Measurements from ENCODE around the gene LAMP5.

The LAMP5 gene

DNA sequence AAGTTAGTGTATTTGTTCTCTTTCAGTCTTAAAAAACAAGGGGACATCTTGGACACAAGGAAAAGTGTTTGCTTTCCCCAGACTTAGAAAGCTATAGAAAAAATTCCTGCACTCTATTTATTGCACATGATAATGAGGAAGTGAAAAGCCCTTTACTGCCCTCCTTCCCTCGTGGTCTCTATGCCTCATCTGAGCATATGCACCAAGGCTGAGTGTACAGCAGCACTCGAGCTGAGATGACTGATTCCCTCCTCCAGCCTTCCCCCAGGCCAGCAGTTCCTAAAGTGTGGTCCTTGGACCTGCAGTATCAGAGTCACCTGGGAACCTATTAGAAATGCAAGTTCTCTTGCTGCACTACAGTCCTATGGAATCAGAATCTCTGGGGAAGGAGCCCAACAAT is 14.3 kb upstream of the LAMP5 start:
- no peak for DNase-seq (ENCODE audit: low spot score)

DNA sequence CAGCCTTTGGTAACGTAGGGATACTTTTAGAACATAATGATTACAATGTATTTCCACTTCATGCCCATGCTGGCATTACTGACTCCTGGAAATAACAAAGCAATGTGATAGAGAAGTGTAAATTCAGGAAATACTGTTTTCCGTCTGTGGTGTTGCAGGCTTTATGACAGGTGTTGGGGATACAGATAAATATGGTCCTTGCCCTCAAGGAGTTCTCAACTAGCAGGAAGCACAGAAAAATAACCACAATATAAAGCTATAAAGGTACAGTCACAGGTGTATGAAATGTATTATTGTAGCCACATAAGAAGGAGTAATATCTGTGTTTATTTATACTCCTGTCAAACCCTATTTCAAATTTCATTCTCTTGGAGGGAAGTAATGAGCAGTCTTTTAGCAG is 12.9 kb upstream of the LAMP5 start:
- no peak for DNase-seq (ENCODE audit: low spot score)

DNA sequence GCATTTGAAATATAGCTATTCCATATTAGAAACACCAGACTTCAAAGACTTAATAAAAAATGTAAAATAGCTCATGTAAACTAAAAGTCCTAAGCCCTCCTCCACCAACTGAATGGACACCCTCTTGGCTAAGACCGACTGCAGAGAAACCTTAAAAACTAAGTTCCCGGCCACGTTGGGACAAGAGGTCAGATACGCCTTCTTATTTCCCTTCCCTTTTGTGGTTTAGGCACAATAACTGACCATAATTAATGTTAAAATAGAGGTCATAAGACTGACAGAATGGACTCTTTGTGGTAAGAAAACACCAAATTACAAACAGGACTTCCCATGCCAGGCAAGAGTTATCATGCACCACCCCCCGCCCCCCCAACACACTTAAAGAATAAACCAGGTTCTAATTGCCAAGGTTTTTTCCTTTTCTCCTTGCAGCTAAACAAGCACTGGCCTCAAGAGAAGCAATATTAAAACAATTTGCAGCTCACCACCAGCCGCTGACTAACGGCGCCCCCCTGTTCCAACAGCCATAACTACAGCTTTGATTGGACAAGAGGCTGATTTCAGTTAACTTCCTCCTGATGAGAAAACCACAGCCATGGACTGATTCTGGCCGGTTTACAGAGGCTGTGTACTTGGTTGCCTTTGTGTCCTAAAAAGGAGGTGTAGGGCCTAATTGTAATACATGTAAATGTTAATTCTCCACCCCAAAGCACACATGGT is 10.7 kb upstream of the LAMP5 start:
- DNase-seq (ENCODE audit: low spot score), result no peak

DNA sequence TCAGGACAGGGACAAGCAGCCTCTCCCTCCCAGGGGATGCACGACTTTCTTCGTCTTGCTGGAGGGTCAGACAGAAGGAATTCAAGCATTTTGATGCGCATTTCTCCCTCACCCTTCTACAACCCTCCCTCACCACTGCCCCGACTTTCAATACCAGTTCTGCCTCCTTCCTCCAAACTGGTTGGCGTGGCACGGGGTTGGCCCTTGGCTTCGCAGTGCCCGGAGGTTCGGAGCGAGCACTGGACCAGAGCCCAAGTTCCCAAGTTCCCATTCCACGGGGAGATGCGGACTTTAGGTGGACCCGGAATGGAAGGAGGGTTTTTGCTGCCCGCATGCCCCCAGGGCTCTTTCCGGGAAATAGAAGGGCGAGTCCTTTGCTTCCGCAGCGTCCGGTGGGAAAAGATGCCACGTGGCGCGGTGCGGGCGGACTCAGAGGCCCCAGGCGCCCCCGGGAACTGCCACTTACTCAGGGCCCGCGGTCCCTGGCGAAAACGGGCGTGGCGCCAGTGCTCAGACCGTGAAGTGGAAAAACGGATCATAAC is 8.0 kb upstream of the LAMP5 start:
- DNase-seq (ENCODE audit: low spot score), result no peak

DNA sequence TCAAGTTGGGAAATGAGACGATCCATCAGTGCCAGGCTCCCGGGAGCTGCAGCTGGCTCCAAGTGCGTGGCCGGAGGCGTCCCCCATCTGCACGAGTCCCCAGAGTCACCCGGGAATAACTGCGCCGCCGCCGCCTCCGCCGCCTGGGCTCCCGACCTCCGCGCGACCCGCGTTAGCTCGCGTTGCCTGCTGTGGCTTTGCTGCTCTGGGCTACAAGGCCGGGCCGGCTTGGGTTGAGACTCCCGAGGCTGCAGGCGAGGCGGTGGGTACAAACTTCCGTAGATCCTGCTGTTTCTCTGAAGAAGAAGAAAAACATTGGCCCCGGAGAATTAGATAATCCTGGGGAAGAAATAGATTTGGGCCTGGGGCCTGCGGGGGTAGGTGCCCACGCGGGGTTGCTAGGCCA is 7.4 kb upstream of the LAMP5 start:
- DNase-seq (ENCODE audit: low spot score), result no peak

DNA sequence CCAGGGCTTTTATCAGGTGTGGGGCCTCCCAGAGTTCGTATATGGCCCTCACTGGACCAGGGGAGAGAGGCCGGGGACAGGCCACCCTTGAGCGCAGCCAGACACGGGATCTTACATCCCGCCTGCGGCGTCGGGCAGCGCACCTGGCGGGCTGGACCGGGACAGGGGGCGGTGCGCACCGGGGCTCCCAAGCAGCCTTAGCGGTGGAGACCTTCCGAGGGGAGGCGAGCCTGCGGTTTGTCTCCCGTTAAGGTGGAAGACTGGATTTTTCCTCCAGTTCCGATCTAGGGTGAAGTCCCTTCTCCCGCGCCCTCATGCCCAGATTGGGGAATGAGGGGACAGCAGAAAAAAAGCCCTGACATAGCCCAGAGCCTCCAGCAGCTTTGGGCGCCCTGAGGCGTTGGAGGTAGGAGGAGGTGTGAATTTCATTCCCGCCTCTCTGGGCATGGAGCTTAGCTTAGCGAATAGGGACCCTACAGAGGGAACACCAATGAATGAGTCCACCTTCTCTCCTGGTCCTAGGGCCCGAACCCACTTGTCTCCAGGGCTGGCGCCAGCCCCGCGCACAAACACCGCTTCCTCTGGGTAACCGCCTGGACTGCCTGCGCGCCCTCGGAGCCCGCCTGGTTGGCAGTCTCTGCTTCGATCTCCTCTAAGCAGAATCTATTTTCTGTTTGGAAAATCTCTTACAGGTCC is 6.7 kb upstream of the LAMP5 start:
- DNase-seq (ENCODE audit: low spot score), result no peak

DNA sequence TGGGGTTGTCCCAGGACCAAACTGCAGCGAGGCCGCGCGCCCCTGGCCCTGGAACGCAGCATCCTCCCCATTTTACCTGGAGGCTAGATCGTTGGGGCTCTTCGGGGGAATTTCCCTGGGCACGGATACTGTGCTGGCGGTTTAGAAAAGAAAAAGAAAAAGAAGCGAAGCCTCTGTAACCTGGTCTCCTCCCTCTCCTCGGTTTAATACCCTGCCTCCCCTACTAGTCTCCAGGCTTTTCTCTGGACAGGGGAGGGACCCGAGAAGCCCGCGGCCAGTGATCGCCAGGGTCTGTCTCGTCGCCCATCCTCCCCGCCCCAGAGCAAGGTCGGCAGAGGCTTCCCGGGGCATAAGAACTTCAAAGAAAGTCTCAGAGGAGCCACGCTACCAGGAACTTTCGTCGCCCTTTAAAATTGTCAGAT is 6.1 kb upstream of the LAMP5 start:
- no peak for DNase-seq (ENCODE audit: low spot score)

DNA sequence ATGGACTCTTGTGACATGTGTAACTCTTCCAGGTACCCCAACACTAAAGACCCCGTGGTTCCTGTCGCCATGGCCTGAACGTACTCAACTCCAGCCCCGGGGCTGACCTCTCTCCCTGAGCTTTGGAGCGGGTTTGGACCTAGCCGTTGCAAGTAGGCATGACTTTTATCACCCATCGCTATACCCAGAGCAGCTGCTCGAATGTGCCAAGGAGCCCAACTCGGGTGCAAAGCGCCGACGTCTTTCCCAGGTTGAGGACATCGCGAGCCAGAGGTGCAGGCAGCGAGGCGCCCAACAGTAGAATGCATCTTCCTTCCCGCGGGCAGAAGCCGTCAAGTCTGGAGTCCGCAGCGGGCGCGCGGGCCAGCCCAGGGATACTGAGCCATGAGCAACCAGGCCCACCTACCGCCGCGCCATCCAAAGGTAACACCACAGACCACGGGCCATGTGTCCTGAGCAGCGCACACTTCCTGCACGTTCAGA is 5.7 kb upstream of the LAMP5 start:
- DNase-seq (ENCODE audit: low spot score), result no peak

DNA sequence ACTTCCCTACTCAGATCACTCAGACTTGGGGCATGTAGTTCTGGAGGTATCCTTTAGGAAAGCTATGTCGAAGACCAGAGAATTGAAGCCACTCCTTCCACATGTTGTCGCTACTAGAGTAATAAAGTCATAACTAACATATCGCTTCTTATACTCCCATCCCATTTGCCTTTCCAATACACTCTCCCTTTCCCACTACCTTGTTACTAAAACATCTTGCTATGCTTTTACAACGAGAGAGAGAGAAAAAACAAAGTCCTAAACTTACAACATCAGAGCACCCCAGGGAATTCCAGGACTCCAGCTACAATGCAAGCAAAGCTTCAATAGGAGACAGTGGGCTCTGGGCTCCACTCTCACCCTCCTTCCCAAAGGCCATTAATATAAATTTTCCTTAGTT is 5.1 kb upstream of the LAMP5 start:
- DNase-seq (ENCODE audit: low spot score), result no peak

DNA sequence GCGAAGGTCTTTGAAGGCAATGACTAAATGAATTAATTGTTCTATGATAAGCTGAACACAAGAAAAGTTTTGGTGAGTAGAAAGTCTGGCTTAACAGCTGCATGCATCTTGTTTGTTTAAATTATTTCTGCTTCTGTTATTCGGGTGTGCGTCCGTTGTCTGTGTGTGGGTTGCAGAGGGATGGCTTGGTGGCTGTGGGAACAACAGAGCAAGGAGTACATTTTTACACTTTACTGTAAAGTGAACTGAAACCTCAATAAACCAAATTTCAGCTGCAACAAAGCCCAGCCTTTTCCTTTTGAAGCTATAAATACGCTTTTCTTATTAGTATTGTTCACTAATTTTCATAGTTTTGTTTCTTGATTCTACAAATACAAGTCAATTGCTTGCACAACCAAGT is 3.5 kb upstream of the LAMP5 start:
- no peak for DNase-seq (ENCODE audit: low spot score)

DNA sequence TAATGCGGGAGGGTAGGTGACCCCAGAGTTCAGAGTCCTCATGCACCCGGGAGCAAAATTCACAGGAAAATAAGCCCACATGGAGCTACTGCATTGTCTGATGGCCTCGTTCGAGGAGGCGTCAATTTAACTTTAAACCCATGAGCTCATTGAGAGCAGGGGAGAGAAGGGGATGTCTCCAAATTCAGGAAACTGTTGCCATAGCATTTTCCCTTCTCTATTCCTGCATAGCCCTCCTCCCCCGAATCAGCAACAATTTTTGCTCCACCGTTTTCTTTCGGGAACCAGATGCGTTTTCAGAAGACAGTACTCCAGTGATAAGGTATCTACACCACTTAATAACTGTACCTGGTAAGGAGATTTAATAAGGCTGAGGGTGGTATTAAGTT is 324 bp upstream of the LAMP5 start:
- no peak for DNase-seq (ENCODE audit: low spot score)

DNA sequence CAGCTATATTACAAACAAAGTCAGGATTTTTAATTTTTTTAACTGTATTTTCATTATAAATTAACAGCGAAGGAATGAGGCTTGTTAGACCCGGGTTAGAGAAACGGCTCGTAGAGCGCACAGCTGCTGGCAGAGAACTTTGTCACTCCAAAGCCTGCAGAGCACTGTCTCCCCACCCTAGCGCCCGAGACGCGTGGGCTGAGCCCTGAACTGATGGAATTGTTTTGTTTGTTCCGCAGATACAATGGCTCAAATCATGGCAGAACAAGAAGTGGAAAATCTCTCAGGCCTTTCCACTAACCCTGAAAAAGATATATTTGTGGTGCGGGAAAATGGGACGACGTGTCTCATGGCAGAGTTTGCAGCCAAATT is 810 bp downstream of the LAMP5 start:
- DNase-seq (ENCODE audit: low spot score), result no peak

DNA sequence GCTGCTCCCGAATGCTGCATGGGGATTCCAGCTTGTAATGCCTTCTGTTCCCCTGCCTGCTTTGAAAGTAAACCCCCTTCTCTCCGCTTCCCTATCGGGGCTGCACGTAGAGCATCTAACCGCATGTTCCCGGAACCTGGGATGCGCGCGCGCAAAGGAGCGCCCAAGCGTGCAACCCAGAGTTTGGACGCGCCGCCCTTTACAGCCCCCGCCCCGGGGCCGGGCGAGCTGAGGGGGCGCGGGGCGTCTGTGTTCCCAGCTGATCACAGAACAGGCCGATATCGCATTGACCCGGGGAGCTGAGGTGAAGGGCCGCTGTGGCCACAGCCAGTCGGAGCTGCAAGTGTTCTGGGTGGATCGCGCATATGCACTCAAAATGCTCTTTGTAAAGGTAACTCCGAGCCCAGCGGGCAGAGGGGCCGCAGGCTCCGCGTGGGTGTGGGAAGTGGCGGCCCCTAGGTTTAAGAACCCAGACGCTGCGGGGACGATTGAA is 1.4 kb downstream of the LAMP5 start:
- DNase-seq (ENCODE audit: low spot score), result no peak

DNA sequence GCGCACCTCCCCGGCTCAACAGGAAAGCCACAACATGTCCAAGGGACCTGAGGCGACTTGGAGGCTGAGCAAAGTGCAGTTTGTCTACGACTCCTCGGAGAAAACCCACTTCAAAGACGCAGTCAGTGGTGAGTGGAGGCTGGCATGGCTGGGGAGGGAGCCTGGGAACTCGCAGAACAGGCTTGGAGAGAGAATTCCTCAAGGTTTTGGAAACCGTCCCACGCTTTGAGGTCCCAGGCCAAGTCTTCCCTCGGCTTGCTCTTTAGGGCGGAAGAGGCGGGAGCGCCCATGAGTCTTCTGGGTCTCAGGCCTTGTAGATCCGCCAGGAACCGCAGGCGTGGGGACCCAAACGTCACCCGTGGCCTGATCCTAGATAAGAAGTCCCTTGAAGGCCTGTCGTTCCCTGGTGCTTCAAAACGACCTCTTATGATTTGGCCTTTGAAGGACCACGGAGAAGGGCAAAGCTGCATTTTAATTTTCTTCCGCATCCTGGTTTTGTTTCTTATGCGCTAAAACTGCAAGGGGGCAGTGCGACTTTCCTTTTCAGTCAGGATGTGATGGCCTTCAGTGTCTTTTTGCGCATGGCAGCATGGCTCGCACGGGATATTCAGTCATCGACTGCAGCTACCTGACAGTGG is 2.0 kb downstream of the LAMP5 start:
- DNase-seq (ENCODE audit: low spot score), result no peak

DNA sequence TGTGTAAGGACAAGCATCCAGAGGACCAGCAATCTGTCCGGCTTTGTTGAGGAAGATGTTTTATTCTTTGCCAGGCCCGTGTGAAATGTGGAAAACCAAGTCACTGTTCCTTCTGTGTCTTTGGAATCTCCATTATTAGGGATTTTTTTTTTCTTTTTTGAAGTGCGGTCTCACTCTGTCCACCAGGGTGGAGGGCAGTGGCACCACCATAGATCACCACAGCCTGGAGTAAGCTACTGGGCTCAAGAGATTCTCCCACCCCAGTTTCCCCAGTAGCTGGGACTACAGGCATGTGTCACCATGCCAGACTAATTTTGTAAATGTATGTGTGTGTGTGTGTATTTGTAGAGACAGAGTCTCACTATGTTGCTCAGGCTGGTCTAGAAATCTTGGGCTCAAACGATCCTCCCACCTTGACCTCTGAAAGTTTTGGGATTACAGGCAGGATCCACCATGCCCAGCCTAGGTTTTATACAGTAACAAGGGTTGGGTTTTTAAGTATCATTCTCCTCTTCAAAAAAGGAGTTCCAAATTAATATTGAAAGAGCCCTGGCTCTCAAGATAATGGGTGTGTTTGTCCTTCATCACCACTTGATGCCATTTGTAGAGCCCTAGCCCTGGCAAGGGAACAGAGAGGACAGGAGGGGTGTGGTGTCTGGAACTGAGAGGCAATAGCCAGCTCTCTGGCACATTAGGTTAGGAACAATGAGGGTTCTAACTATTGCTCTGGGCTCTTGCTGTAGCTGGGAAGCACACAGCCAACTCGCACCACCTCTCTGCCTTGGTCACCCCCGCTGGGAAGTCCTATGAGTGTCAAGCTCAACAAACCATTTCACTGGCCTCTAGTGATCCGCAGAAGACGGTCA is 3.1 kb downstream of the LAMP5 start:
- no peak for DNase-seq (ENCODE audit: low spot score)

DNA sequence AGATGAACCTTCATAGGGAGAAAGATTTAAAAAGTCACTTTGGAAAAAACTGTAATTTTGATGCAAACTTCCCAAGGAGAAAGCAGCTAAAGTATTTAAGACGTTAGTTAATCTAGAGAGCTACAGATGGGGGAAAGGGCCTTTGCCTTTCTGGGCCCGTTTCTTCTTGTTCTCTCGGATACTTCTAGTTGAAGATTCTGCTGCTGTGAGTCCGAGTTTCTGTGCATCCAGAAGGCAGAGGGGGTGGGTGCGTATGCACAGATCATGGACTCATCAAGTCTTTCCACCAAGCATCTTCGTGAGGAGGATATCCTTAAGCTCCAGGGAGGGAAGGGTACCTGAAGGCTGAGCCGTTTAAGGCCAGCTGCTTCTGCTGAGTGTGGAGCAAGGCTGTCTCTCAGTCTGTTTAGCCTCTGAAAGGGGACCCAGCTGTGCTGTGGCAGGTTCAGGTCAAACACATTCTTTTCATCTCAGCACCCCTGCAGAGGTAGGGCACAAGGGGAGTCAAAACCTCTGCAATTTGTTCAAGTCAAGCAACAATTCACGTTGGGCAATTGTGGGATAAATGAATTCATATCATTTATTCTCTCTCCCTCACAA is 4.3 kb downstream of the LAMP5 start:
- no peak for DNase-seq (ENCODE audit: low spot score)

DNA sequence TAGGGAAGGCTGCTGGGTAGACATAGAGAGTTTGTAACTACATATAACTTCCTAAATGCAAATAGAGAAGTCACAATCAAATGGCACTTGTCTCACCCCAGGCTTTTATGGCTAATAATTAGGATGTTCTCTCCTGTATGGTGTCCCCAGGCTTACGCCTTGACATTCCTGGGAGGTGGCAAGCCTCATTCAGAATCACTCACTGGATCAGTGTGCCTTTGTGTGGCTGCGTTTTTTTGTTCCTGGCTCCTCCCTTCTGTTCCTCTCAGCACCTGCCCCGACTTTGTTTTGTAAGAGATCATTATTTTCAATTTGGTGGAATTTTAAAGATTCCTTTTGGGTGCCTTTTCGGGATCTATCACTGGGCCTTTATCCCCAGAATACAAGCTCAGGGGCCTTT is 5.7 kb downstream of the LAMP5 start:
- no peak for DNase-seq (ENCODE audit: low spot score)

DNA sequence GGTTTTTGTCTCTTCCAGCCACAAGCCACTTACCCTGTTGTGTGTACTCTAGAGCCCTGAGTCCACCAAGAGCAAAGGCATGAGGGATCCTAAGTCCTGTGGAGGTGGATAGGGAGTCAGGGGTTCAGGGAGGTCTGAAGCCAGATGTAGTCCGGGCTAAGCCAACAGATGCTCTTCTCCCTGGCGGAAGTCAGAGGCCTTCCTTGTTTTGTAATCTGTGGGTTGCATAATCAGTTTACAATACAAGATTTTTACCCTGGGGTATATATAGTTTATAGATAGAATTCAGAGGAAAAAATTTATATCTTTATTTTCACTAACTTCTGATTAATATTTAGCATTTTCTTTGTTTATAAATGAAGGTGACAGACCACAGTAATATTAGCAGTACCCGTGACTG is 9.2 kb downstream of the LAMP5 start:
- no peak for DNase-seq (ENCODE audit: low spot score)

DNA sequence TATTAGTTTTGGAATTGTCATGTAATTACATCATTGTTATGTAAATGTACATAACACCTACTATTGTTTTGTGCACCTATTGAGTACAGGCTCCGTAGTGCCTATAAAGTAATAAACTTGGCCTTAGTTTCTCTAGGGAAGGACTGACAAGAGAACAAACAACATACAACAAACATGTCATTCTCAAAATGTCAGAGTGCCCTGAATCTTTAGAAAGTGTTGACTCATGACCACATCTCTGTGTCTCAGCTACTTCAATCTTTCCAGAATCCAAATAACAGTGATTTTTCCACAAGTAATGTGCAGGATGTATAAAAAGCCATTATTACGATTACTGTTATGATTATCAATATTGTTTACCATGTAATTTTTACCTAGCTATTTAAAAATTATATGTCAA is 17.2 kb downstream of the LAMP5 start:
- DNase-seq (ENCODE audit: low spot score), result no peak

DNA sequence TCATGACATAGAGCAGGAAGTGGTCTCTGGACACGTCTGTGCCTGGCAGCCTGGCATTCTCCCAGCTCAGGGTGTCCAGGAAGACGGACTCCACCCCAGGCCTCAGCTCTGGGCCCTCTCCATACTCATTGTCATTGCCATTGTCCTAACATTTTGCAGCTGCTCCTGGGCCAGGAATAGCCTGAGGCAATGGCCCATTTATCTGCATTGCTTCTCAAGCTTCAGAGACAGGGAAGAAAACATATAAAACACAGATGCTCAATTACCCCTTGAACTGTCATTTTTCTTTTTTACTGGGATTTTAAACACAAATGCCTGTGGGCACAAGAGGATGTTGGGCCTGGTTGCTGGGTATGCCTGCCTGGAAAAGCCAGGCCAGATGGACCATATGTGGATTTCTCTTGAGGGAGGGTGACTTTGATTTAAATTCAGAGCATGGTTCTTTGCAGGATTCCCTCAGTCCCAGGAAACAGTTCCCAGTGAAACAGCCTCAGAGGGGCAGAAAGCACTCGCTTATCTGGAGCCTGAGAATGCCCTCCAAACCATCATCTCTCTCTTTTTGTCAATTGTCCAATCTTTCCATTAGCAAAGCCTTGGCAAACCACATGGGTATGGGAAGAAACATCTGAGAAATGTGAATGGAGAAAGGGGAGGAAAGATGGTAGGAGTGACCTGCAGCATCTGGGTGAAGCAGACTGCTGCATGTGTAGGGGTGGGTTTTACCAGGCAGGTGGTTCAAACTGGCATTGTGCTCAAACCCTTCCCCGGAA is 17.9 kb downstream of the LAMP5 start:
- DNase-seq (ENCODE audit: low spot score), result no peak

DNA sequence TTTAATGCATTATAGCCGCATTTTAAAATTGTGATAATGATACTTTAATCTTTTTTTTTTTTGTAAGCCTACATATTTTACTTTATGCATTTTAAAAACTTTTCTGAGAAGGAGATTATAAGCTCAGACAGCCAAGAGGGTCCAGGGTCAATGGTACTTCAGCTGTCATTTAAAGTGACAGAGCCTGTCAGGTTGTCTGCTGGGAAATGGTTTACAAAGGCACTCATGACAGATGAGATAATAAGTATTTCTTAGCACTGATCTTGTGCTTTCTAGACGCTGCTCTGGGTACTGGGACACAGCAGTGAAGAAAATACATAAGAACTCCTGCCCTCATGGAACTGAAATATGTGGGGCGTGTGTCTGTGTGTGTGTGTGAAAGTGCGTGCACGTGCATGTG is 19.6 kb downstream of the LAMP5 start:
- no peak for DNase-seq (ENCODE audit: low spot score)
